ENCODE results near the gene HDAC4. TPM values are rescaled to one million over a fixed set of nuclear protein-coding genes. Genes with fewer than 3 reads are reported as not detected.

Gene HDAC4
- total and polyA plus RNA-seq, 10 of the 15 experiments (the other 5 are each of a cell fraction or from before 2014, with no cell fraction given) = 0.22 to 15.7 (median 4.8) TPM

DNA sequence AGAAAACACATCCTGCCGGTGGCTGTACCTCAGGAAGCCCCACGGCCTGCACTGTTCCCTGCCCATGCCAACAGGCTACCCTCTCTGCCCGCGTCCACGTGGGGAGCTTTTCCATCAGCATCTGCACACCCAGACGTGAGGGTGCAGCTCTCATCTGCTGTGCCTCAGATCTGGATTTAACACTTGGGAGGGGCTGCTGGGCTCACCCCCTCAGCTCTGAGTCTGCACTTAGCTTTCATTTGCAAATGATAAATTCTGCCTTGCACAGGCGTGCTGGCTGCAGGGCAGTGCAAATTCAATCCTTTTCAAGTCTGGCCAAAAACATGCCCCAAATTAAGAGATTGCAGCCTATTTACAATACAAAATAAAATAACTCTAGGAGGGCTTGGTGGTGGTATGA, 307.3 kb downstream of the HDAC4 start (continued):
- TF ChIP-seq, protein P1, sequence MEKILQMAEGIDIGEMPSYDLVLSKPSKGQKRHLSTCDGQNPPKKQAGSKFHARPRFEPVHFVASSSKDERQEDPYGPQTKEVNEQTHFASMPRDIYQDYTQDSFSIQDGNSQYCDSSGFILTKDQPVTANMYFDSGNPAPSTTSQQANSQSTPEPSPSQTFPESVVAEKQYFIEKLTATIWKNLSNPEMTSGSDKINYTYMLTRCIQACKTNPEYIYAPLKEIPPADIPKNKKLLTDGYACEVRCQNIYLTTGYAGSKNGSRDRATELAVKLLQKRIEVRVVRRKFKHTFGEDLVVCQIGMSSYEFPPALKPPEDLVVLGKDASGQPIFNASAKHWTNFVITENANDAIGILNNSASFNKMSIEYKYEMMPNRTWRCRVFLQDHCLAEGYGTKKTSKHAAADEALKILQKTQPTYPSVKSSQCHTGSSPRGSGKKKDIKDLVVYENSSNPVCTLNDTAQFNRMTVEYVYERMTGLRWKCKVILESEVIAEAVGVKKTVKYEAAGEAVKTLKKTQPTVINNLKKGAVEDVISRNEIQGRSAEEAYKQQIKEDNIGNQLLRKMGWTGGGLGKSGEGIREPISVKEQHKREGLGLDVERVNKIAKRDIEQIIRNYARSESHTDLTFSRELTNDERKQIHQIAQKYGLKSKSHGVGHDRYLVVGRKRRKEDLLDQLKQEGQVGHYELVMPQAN (conservative IDR thresholded peaks at IDR 0.05) = no peak
- TF ChIP-seq, protein P2, sequence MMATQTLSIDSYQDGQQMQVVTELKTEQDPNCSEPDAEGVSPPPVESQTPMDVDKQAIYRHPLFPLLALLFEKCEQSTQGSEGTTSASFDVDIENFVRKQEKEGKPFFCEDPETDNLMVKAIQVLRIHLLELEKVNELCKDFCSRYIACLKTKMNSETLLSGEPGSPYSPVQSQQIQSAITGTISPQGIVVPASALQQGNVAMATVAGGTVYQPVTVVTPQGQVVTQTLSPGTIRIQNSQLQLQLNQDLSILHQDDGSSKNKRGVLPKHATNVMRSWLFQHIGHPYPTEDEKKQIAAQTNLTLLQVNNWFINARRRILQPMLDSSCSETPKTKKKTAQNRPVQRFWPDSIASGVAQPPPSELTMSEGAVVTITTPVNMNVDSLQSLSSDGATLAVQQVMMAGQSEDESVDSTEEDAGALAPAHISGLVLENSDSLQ (IDR thresholded peaks at IDR 0.05) = no peak
- TF ChIP-seq RCOR1 (conservative IDR thresholded peaks at IDR 0.05; ENCODE audit: low read depth, low read length) (no peak), SMARCA5 (IDR thresholded peaks at IDR 0.05) (no peak)
- TF ChIP-seq, protein P3, sequence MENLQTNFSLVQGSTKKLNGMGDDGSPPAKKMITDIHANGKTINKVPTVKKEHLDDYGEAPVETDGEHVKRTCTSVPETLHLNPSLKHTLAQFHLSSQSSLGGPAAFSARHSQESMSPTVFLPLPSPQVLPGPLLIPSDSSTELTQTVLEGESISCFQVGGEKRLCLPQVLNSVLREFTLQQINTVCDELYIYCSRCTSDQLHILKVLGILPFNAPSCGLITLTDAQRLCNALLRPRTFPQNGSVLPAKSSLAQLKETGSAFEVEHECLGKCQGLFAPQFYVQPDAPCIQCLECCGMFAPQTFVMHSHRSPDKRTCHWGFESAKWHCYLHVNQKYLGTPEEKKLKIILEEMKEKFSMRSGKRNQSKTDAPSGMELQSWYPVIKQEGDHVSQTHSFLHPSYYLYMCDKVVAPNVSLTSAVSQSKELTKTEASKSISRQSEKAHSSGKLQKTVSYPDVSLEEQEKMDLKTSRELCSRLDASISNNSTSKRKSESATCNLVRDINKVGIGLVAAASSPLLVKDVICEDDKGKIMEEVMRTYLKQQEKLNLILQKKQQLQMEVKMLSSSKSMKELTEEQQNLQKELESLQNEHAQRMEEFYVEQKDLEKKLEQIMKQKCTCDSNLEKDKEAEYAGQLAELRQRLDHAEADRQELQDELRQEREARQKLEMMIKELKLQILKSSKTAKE (IDR thresholded peaks at IDR 0.05; ENCODE audit: low read depth, poor library complexity, severe bottlenecking) = no peak

DNA sequence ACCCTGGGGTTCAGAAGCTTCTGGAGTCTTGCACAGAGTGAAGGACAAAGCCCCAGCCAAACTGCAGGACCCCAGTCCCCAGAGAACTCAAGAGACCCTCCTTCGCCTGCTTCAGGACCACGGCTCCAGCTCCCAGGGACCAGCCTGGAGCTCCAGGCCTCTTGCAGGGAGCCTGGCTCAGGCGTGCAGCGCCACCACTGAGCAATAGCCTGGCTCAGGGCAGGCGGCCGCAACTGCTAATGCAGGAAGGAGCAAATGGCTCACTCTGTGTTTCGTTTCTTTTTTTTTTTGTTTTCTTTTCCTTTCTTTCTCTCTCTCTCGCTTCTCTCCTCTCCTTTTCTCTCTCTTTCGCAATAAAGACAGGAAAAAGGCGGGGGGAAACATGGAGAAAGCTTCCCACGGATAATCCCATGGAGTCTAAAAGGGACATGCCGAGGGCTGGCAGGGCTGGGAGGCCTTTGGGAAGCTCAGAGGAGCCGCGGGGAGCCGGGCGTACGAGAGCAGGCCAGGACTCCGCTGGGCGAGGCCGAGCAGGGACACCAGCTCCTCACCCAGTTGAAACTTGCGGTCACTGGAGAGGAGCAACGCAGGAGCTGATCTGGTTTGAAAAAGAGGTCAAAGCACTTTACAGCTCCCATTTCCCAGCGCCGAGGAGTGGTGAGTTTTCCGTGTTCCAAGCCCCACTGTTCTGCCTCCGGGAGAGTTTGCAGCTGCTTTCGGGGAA, 308.1 kb downstream of the HDAC4 start:
- DNase-seq (ENCODE audit: low read depth, low spot score) (no peak), FAIRE-seq (no peak), ATAC-seq (no peak)
- no peak overlapping the region for H3K9ac ChIP-seq (ENCODE audit: control insufficient read depth, insufficient read depth, low read length)
- intact Hi-C loops (cut with micrococcal nuclease; ENCODE audit: unreplicated experiment) (no loop called here), in situ Hi-C loops (cut with MboI) (no loop called here)
- SMC1A ChIA-PET (ENCODE audit: uncharacterized antibody, unreplicated experiment) = no interaction called here
- no peaks in the 10 kb centered on the region for H3K4me1 ChIP-seq (ENCODE audit: control insufficient read depth, insufficient read depth, low read length)
- H3K9me3 ChIP-seq (replicated peaks; ENCODE audit: control insufficient read depth, insufficient read depth, low read length) = no peaks in the 10 kb centered on the region
- no peak overlapping the region for H3K4me3 ChIP-seq
- BruUV-seq (replicated peaks) = no TSS peak
- H2AFZ ChIP-seq (ENCODE audit: control insufficient read depth, low read depth, low read length) = no peak overlapping the region
- no peaks in the 10 kb centered on the region for H4K20me1 ChIP-seq (ENCODE audit: control insufficient read depth, insufficient read depth)
- CTCF ChIA-PET = no interaction called here
- no peak overlapping the region for H3K27ac ChIP-seq (ENCODE audit: control insufficient read depth, insufficient read depth)
- WGBS (ENCODE audit: insufficient coverage, insufficient replicate concordance, low lambda C conversion rate, missing lambda C conversion rate) = 89% methylated on average over 24 of the region's 27 CpGs
- POLR2A ChIA-PET = no interaction called here
- H3K79me2 ChIP-seq (ENCODE audit: control insufficient read depth, insufficient read depth, low read length) = no peaks in the 10 kb centered on the region
- no peaks in the 10 kb centered on the region for H3K27me3 ChIP-seq (replicated peaks in 1 of 2; ENCODE audit: control insufficient read depth in 2 of 2, insufficient read depth in 2 of 2, low read length in 1 of 2)
- RAD21 ChIA-PET (ENCODE audit: unreplicated experiment) = interaction anchor here (0.8 kb wide), 1 partner anchor 21 kb away, joined by 4 read pairs; no protein-coding TSS in a partner anchor
- H3K4me2 ChIP-seq (ENCODE audit: control insufficient read depth, insufficient read depth) = no peak overlapping the region
- H3K36me3 ChIP-seq (ENCODE audit: control insufficient read depth in 2 of 2, insufficient read depth in 2 of 2, low read length in 1 of 2) = no peaks in the 10 kb centered on the region
- TF ChIP-seq, protein P4, sequence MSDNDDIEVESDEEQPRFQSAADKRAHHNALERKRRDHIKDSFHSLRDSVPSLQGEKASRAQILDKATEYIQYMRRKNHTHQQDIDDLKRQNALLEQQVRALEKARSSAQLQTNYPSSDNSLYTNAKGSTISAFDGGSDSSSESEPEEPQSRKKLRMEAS (IDR thresholded peaks at IDR 0.05; ENCODE audit: low read depth, low read length) = no peak
- TF ChIP-seq SP1 (IDR thresholded peaks at IDR 0.05; ENCODE audit: low read depth, low read length) = no peak
- TF ChIP-seq, protein P5, sequence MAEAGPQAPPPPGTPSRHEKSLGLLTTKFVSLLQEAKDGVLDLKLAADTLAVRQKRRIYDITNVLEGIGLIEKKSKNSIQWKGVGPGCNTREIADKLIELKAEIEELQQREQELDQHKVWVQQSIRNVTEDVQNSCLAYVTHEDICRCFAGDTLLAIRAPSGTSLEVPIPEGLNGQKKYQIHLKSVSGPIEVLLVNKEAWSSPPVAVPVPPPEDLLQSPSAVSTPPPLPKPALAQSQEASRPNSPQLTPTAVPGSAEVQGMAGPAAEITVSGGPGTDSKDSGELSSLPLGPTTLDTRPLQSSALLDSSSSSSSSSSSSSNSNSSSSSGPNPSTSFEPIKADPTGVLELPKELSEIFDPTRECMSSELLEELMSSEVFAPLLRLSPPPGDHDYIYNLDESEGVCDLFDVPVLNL (IDR thresholded peaks at IDR 0.05; ENCODE audit: low read depth, low read length) = no peak
- TF ChIP-seq YBX1 (IDR thresholded peaks at IDR 0.05) = no peak
- no peak for TF ChIP-seq GATAD2B (conservative IDR thresholded peaks at IDR 0.05; ENCODE audit: low read depth)
- TF ChIP-seq RUNX3 (IDR thresholded peaks at IDR 0.05; ENCODE audit: low read length) = no peak
- TF ChIP-seq PAX5 (IDR thresholded peaks at IDR 0.05; ENCODE audit: borderline replicate concordance, low read depth, low read length) = no peak
- TF ChIP-seq BCL11A (IDR thresholded peaks at IDR 0.05; ENCODE audit: low read depth, low read length) = no peak
- TF ChIP-seq, protein P6, sequence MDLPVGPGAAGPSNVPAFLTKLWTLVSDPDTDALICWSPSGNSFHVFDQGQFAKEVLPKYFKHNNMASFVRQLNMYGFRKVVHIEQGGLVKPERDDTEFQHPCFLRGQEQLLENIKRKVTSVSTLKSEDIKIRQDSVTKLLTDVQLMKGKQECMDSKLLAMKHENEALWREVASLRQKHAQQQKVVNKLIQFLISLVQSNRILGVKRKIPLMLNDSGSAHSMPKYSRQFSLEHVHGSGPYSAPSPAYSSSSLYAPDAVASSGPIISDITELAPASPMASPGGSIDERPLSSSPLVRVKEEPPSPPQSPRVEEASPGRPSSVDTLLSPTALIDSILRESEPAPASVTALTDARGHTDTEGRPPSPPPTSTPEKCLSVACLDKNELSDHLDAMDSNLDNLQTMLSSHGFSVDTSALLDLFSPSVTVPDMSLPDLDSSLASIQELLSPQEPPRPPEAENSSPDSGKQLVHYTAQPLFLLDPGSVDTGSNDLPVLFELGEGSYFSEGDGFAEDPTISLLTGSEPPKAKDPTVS (IDR thresholded peaks at IDR 0.05; ENCODE audit: low read depth, low read length) = no peak
- no peak for TF ChIP-seq BHLHE40 (IDR thresholded peaks at IDR 0.05; ENCODE audit: borderline replicate concordance in 1 of 2, low read depth in 2 of 2, low read length in 1 of 2)

Measured in GM12878 (cell line).